ENCODE measurements around the gene CEP295NL.
"Not testable (repeated sequence)": the region's sequence is repeated elsewhere in the genome, so short reads cannot be mapped to it uniquely, and the experiment has no call there.

DNA sequence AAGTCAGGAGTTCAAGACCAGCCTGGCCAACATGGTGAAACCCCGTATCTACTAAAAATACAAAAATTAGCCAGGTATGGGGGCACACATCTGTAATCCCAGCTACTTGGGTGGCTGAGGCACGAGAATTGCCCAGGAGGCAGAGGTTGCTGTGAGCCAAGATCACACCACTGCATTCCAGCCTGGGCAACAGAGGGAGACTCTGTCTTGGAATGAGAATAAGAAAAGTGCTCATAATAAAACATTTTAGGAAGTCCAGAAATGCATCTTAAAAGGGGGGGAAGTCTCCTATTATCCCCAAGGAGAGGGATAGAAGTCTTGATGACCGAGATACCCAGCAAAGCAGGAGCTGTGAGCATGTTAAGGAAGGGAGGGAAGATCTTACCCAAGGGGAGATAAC, 36.0 kb downstream of the CEP295NL start:
- TF ChIP-seq, protein P1, sequence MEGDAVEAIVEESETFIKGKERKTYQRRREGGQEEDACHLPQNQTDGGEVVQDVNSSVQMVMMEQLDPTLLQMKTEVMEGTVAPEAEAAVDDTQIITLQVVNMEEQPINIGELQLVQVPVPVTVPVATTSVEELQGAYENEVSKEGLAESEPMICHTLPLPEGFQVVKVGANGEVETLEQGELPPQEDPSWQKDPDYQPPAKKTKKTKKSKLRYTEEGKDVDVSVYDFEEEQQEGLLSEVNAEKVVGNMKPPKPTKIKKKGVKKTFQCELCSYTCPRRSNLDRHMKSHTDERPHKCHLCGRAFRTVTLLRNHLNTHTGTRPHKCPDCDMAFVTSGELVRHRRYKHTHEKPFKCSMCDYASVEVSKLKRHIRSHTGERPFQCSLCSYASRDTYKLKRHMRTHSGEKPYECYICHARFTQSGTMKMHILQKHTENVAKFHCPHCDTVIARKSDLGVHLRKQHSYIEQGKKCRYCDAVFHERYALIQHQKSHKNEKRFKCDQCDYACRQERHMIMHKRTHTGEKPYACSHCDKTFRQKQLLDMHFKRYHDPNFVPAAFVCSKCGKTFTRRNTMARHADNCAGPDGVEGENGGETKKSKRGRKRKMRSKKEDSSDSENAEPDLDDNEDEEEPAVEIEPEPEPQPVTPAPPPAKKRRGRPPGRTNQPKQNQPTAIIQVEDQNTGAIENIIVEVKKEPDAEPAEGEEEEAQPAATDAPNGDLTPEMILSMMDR (IDR thresholded peaks at IDR 0.05; ENCODE audit: low read depth, low read length) = not testable (repeated sequence)
- not testable (repeated sequence) for TF ChIP-seq POLR2A (IDR thresholded peaks at IDR 0.05; ENCODE audit: extremely low read depth, insufficient read length); MYC (IDR thresholded peaks at IDR 0.05; ENCODE audit: low read depth, low read length)
- TF ChIP-seq, protein P2, sequence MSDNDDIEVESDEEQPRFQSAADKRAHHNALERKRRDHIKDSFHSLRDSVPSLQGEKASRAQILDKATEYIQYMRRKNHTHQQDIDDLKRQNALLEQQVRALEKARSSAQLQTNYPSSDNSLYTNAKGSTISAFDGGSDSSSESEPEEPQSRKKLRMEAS (IDR thresholded peaks at IDR 0.05; ENCODE audit: low read depth, low read length) = not testable (repeated sequence)
